PC-9 (cell line): ENCODE results near the gene PRF1. TPM values are rescaled to one million over a fixed set of nuclear protein-coding genes. Genes with fewer than 3 reads are reported as not detected.

Experiments
- BruUV-seq: library from RNA; stranded (reverse); fragments of 400-500 nt; replicated peaks from 2 replicates; lab custom pipeline; 2021; lab: Mats Ljungman, UMichigan
- CTCF ChIA-PET: fragments of 300-600 bp; sonication (Branson Sonifier 250); formaldehyde crosslinking; loops from one replicate; lab custom pipeline; 2022; ENCODE audit warnings: antibody characterized with exemption; lab: Charles Lee
- POLR2A ChIA-PET: fragments of 300-600 bp; sonication (Branson Sonifier 250); formaldehyde crosslinking; loops from one replicate; lab custom pipeline; 2022; ENCODE audit warnings: antibody characterized with exemption; ENCODE audit not compliant: unreplicated experiment; lab: Charles Lee
- DNase-seq, 2 experiments: peaks; one replicate each; pipeline versions ENCODE4 v3.0.0 to v3.0.0-alpha.2; 2015 to 2022; ENCODE audit warnings: mixed read lengths in 1 of 2
- H2AFZ ChIP-seq: fragments of 200-600 bp; sonication (generic); 2 replicates; pipeline ENCODE4 v1.8.1; 2017; ENCODE audit warnings: antibody characterized with exemption
- H3F3A ChIP-seq: fragments of 200-600 bp; sonication (generic); 2 replicates; pipeline ENCODE4 v1.8.1; 2017; ENCODE audit warnings: antibody characterized with exemption, mild to moderate bottlenecking, low read depth; ENCODE audit not compliant: insufficient read depth
- H3K27ac ChIP-seq: fragments of 200-600 bp; sonication (generic); 2 replicates; pipeline ENCODE4 v1.6.1; 2016; ENCODE audit warnings: mixed run types
- H3K27me3 ChIP-seq: fragments of 200-600 bp; sonication (generic); 2 replicates; pipeline ENCODE4 v1.6.1; 2016; ENCODE audit warnings: low read depth, mixed run types; ENCODE audit not compliant: insufficient read depth
- H3K36me3 ChIP-seq: fragments of 200-600 bp; sonication (generic); 2 replicates; pipeline ENCODE4 v1.6.1; 2016; ENCODE audit warnings: low read depth, mixed run types
- H3K4me1 ChIP-seq: fragments of 200-600 bp; sonication (generic); replicated peaks from 2 replicates; pipeline ENCODE4 v1.6.1; 2016; ENCODE audit warnings: mixed run types; ENCODE audit not compliant: insufficient read depth
- H3K4me2 ChIP-seq: fragments of 200-600 bp; sonication (generic); 2 replicates; pipeline ENCODE4 v1.6.1; 2017; ENCODE audit warnings: mixed run types
- H3K4me3 ChIP-seq: fragments of 200-600 bp; sonication (generic); 2 replicates; pipeline ENCODE4 v1.6.1; 2016; ENCODE audit warnings: mixed run types
- H3K79me2 ChIP-seq: fragments of 200-600 bp; sonication (generic); 2 replicates; pipeline ENCODE4 v1.6.1; 2017; ENCODE audit warnings: low read depth, mixed run types
- H3K9me2 ChIP-seq: fragments of 200-600 bp; sonication (generic); 2 replicates; pipeline ENCODE4 v1.8.1; 2017; ENCODE audit warnings: mild to moderate bottlenecking; ENCODE audit not compliant: insufficient read depth
- H3K9me3 ChIP-seq: fragments of 200-600 bp; sonication (generic); 2 replicates; pipeline ENCODE4 v1.8.1; 2016; ENCODE audit warnings: low read depth; ENCODE audit not compliant: insufficient read depth
- H4K20me1 ChIP-seq: fragments of 200-600 bp; sonication (generic); 2 replicates; pipeline ENCODE4 v1.8.1; 2017; ENCODE audit not compliant: insufficient read depth
- EZH2 ChIP-seq: fragments of 200-600 bp; sonication (generic); IDR thresholded peaks from 2 replicates; pipeline ENCODE4 v1.8.0; 2017; ENCODE audit warnings: antibody characterized with exemption, low read depth
- intact Hi-C: fragments of 100-400 bp; cut with micrococcal nuclease; formaldehyde crosslinking; loops from one replicate; pipeline ENCODE4 v1.10.0; 2022; ENCODE audit not compliant: unreplicated experiment
- total RNA-seq: library from RNA; stranded (reverse); gene quantifications from 2 replicates; pipeline ENCODE4 v1.2.3, GENCODE V29; 2021
- TF ChIP-seq, protein P1 (sequence below): fragments of 200-600 bp; sonication (generic); conservative IDR thresholded peaks from 2 replicates; pipeline ENCODE4 v1.6.1; 2017; ENCODE audit warnings: mixed run types, antibody characterized with exemption, mild to moderate bottlenecking, moderate library complexity

The PRF1 gene
- total RNA-seq, 1 experiment from 2014 or later = not detected

DNA sequence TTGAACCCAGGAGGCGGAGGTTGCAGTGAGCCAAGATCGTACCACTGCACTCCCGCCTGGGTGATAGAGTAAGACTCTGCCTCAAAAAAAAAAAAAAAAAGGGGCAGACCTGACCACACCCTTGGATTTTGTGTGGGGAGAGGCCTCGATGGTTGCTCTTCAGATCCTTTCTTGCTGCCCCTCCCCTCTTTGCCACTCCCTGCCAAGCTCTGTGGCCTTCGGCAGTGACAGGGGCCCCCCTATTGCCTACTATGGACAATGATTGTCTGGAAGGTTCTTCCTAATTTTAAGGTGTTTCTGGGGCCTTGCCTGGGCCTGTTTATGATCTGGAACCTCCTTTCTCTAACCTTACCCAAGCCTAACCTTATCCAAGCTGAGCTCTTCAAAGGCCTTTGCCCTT lies 795 bp downstream of the PRF1 start:
- H3K4me2 ChIP-seq = no peak overlapping the region
- H3K4me1 ChIP-seq = no peaks in the 10 kb centered on the region
- CTCF ChIA-PET = no interaction called here
- POLR2A ChIA-PET = no interaction called here
- no peak for DNase-seq
- no peaks in the 10 kb centered on the region for H3K9me3 ChIP-seq
- H3K79me2 ChIP-seq = no peaks in the 10 kb centered on the region
- no peak overlapping the region for H3K4me3 ChIP-seq
- H3K27me3 ChIP-seq = no peaks in the 10 kb centered on the region
- TF ChIP-seq, protein P1, sequence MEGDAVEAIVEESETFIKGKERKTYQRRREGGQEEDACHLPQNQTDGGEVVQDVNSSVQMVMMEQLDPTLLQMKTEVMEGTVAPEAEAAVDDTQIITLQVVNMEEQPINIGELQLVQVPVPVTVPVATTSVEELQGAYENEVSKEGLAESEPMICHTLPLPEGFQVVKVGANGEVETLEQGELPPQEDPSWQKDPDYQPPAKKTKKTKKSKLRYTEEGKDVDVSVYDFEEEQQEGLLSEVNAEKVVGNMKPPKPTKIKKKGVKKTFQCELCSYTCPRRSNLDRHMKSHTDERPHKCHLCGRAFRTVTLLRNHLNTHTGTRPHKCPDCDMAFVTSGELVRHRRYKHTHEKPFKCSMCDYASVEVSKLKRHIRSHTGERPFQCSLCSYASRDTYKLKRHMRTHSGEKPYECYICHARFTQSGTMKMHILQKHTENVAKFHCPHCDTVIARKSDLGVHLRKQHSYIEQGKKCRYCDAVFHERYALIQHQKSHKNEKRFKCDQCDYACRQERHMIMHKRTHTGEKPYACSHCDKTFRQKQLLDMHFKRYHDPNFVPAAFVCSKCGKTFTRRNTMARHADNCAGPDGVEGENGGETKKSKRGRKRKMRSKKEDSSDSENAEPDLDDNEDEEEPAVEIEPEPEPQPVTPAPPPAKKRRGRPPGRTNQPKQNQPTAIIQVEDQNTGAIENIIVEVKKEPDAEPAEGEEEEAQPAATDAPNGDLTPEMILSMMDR = no peak
- no peak for TF ChIP-seq EZH2
- no peak overlapping the region for H3K27ac ChIP-seq
- H4K20me1 ChIP-seq = no peaks in the 10 kb centered on the region
- no peaks in the 10 kb centered on the region for H3K9me2 ChIP-seq
- intact Hi-C loops = no loop called here
- H3F3A ChIP-seq = no peaks in the 10 kb centered on the region
- BruUV-seq = no TSS peak
- H3K36me3 ChIP-seq = no peaks in the 10 kb centered on the region
- H2AFZ ChIP-seq = no peak overlapping the region

GRCh38 chr10:70600512-70601395 lies 1.8 kb downstream of the PRF1 start:
- TF ChIP-seq, protein P1 = no peak
- no peak for TF ChIP-seq EZH2
- no peaks in the 10 kb centered on the region for H3F3A ChIP-seq
- H3K9me2 ChIP-seq = no peaks in the 10 kb centered on the region
- H2AFZ ChIP-seq = no peak overlapping the region
- ChIA-PET POLR2A (no interaction called here), CTCF (no interaction called here)
- no peaks in the 10 kb centered on the region for H3K79me2 ChIP-seq
- no TSS peak for BruUV-seq
- intact Hi-C loops = no loop called here
- H3K4me2 ChIP-seq = no peak overlapping the region
- no peaks in the 10 kb centered on the region for H4K20me1 ChIP-seq
- no peak overlapping the region for H3K27ac ChIP-seq
- H3K36me3 ChIP-seq = no peaks in the 10 kb centered on the region
- no peak for DNase-seq
- H3K9me3 ChIP-seq = no peaks in the 10 kb centered on the region
- H3K4me1 ChIP-seq = no peaks in the 10 kb centered on the region
- H3K4me3 ChIP-seq = no peak overlapping the region
- H3K27me3 ChIP-seq = no peaks in the 10 kb centered on the region

DNA sequence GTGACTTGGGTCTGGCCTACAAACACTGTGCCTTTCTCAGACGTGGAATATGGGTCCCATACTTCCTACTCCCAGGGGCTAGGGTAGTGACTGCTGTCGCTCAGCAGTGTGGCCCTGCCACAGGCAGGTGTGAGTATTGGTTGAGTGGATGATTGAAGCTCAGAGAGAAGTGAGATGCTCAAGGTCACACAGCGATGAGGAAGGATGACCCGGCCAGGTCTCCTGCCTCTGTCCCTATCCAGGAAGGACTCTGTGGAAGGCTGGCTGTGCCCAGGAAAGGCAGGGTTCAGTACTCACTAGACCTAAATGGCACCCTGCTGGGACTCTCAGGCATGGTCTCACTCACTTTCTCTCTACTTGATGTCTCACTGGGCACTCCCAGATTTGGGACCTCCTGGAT lies 2.8 kb downstream of the PRF1 start:
- Histone ChIP-seq H3K9me3 (no peaks in the 10 kb centered on the region), H3K4me3 (no peak overlapping the region), H3K27me3 (no peaks in the 10 kb centered on the region), H3K9me2 (no peaks in the 10 kb centered on the region), H3F3A (no peaks in the 10 kb centered on the region), H3K27ac (no peak overlapping the region), H2AFZ (no peak overlapping the region), H3K4me1 (no peaks in the 10 kb centered on the region), H3K4me2 (no peak overlapping the region), H3K36me3 (no peaks in the 10 kb centered on the region), H3K79me2 (no peaks in the 10 kb centered on the region), H4K20me1 (no peaks in the 10 kb centered on the region)
- CTCF ChIA-PET = interaction anchor here (0.5 kb wide), 1 partner anchor 179 kb away, joined by 3 read pairs; no protein-coding TSS in a partner anchor
- POLR2A ChIA-PET = no interaction called here
- DNase-seq = no peak
- TF ChIP-seq EZH2 = no peak
- TF ChIP-seq, protein P1 = no peak
- BruUV-seq = no TSS peak
- intact Hi-C loops = no loop called here
